NCI-H2227 (cell line): ENCODE results near the gene PCF11.
"Not testable (repeated sequence)": the region's sequence is repeated elsewhere in the genome, so short reads cannot be mapped to it uniquely, and the experiment has no call there.

Experiments
- DNase-seq: peaks from one replicate; lab custom pipeline; 2025; ENCODE audit not compliant: unreplicated experiment; lab: John Stamatoyannopoulos, UW

PCF11 gene, protein sequence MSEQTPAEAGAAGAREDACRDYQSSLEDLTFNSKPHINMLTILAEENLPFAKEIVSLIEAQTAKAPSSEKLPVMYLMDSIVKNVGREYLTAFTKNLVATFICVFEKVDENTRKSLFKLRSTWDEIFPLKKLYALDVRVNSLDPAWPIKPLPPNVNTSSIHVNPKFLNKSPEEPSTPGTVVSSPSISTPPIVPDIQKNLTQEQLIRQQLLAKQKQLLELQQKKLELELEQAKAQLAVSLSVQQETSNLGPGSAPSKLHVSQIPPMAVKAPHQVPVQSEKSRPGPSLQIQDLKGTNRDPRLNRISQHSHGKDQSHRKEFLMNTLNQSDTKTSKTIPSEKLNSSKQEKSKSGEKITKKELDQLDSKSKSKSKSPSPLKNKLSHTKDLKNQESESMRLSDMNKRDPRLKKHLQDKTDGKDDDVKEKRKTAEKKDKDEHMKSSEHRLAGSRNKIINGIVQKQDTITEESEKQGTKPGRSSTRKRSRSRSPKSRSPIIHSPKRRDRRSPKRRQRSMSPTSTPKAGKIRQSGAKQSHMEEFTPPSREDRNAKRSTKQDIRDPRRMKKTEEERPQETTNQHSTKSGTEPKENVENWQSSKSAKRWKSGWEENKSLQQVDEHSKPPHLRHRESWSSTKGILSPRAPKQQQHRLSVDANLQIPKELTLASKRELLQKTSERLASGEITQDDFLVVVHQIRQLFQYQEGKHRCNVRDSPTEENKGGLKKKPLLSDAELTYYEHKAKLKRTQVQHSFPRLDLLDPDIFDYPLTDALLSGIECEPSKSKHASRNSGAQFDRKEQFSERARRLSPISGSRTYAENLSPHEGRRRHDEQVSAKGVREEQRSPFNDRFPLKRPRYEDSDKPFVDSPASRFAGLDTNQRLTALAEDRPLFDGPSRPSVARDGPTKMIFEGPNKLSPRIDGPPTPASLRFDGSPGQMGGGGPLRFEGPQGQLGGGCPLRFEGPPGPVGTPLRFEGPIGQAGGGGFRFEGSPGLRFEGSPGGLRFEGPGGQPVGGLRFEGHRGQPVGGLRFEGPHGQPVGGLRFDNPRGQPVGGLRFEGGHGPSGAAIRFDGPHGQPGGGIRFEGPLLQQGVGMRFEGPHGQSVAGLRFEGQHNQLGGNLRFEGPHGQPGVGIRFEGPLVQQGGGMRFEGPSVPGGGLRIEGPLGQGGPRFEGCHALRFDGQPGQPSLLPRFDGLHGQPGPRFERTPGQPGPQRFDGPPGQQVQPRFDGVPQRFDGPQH (N-terminal part only)

GRCh38 chr11:83156996-83157593 lies at the start of gene PCF11:
Gene PCF11, plus strand, starts transcription at chr11:83157131. Its CDS starts 309 bp downstream, at chr11:83157440.
- no peak for DNase-seq

DNA sequence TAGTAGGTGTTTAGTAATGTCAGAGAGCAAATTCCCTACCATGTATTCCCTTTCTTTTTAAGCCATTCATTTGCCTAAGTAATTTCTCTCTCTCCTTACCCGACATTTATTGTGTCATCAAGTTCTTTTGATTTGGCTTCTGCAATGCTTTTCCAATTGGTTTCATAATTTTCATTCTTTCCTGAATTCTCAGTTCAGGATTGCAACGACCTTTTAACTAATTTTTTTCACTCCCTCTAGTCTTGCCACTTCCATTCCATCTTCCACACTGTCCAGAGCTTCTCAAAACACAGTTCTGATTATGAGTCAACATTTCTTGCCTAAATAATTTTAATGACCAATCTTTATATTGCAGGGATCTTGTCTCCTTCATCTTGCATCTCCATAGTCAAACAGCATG lies 44.0 kb upstream of the PCF11 start:
- DNase-seq: no peak

DNA sequence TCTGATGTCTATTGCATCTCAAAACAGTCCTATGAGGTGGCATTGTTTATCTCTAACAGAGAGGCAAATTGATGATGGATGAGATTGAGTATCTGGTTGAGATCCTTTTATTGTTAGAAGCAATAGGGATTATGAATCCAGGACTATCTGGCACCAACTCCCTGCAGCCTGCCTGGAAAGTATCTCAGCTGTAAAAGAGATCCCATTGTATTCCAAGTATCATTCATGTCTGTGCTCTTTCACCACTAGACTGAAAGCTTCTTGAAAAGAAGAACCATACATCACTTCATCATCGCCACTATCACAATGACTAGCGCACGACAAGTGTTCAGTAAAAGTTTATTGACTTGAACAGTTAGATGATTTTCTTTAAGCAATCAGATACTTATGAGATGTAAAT lies 41.9 kb upstream of the PCF11 start:
- DNase-seq: no peak

DNA sequence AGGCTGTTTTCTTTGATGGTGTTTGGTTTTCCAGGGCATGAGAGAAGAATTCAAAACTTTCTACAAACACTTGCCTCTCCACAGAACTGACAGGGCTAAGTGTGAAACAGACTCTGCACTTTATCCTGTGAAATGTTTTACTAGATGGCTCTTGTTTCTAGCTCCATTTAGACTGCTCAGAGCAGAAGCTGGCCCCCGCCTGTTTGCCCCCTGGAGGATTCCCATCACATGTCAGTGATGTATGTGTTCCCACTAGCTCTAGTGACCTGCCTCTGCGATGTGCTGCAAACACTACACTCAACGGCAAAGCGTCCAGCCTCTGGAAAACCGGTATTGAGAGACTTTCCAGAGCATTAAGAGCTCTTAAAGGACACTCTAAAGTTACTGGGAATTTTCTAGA lies 41.4 kb upstream of the PCF11 start:
- DNase-seq: peak; percentile 6

- DNase-seq: no peak
Measured at GRCh38 chr11:83116015-83116641, 40.8 kb upstream of the PCF11 start.

GRCh38 chr11:83118814-83119213 lies 38.1 kb upstream of the PCF11 start:
- DNase-seq: no peak

GRCh38 chr11:83119216-83119615 lies 37.7 kb upstream of the PCF11 start:
- DNase-seq: no peak

- DNase-seq: no peak
Measured at GRCh38 chr11:83120327-83120726, 36.6 kb upstream of the PCF11 start.

DNA sequence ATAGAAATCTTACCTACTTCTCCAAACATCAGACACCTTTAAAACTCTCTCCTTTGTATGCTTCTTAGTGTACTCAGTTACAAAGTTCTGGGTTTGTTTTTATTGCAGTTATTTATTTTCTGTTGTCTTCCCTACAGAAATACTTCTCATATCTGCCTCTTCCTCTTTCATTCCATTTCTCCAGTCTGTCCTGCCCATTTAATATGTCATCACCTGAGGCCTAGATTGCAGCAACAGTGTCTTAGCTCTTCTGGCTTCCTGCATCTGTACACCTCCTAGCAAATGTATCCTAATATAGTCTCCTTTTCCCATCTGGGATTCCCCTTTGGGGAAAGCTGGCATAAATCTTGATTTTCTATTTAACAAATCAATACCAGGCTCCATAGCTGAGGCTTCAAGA lies 34.9 kb upstream of the PCF11 start:
- DNase-seq: no peak

- no peak for DNase-seq
Measured at GRCh38 chr11:83122766-83123165, 34.2 kb upstream of the PCF11 start.

DNA sequence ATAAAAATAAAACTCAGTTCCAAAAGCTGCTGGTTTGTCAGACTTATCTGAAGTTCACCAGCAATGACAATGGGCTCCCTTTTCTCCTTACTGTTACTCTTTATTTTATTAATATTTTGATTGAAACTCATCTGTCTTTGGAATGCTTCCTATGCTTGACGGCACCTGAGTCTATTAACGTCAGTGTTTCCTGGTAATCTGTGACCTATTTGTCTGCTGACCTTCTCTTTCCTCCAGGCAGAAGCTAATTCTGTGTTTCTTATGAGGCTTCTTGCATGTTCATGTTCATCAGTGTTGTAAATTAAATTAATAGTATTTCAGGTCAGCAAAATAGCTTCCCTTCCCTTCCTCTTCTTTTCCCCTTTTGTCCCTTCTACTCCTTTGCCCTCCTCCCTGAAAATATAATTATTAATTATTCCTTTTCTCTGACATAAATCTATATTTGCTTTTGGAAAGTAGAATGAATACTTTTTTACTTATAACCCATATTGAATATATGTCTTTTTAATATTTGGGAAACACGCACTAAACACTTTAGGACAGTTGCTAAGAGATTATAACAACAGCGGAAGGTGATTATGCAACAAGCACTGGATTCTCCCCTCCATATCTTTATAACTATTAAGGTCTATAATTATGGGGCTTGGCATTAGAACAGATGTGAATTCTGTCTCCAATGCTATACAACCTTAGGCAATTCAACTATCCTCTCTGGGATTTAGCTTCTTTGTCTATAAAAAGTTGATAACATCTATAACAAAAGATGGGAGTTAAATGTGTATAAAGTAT lies 32.1 kb upstream of the PCF11 start:
- no peak for DNase-seq

GRCh38 chr11:83125577-83125976 lies 31.4 kb upstream of the PCF11 start:
- no peak for DNase-seq

DNA sequence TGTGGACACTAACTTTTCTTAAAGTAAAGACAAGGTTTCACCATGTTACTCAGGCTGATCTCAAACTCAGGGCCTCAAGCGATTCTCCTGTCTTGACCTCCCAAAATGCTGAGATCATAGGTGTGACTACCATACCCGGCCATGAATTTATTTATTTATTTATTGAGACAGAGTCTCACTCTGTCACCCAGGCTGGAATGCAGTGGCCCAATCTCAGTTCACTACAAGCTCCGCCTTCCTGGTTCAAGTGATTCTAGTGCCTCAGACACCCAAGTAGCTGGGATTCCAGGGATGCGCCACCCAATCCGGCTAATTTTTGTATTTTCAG lies 29.7 kb upstream of the PCF11 start:
- DNase-seq: no peak

GRCh38 chr11:83132191-83132590 lies 24.7 kb upstream of the PCF11 start:
- no peak for DNase-seq

DNA sequence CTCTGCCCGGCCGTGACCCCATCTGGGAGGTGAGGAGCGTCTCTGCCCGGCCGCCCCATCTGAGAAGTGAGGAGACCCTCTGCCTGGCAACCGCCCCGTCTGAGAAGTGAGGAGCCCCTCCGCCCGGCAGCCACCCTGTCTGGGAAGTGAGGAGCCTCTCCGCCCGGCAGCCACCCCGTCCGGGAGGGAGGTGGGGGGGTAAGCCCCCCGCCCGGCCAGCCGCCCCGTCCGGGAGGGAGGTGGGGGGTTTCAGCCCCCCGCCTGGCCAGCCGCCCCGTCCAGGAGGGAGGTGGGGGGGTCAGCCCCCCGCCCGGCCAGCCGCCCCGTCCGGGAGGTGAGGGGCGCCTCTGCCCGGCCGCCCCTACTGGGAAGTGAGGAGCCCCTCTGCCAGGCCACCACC lies 23.7 kb upstream of the PCF11 start:
- not testable (repeated sequence) for DNase-seq

DNA sequence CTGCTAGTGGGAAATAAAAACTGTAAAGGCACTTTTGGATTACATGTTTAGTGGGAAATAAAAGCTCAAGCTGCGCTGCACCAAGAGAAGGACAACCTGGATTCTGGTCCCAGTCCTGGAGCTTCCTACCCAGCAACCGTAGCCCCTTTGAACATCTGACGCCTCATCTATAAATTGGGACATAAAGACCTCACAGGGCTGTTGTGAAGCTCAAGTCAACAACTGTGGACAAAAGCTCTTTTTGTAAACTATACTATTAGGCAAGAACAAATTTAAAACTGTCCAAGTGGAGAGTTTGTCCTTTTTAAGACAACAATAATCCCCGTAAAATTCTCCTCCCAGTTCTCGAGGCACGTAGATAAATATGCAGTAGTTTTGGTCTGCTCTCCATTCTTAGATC lies 17.6 kb upstream of the PCF11 start:
- no peak for DNase-seq

GRCh38 chr11:83140691-83141455 lies 16.1 kb upstream of the PCF11 start:
- DNase-seq: no peak

DNA sequence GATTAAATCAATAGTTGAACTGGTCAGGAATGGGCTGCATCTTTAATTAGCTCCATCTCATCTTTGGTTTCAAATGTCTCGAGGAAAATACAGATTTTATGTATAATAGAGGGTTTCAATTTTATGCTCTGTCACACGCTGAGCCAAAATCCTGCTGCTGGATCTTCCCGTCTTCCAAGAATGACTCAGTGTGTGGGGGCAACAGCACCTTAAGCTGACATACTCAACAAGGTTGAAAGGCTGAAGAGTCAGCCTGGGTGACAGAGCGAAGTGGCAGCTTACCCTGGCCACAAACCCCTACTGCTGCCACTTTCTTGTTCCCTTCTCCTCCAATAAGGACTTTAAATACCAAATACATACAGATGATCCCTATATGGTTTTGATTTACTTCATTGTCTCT lies 9.0 kb upstream of the PCF11 start:
- DNase-seq: no peak

GRCh38 chr11:83150450-83150849 lies 6.5 kb upstream of the PCF11 start:
- DNase-seq: no peak
